Upper lobe of left lung (tissue), 6 donors: Measurements from ENCODE around the gene BTRC. TPM values are rescaled to one million over a fixed set of nuclear protein-coding genes. Genes with fewer than 3 reads are reported as not detected.

Source experiments
- ATAC-seq, 2 donors: fragments of 200-7000 bp; cut with Tn5 transposase; one replicate each; pipeline ENCODE4 v1.9.1; 2022; ENCODE audit warnings: mild to moderate bottlenecking in 2 of 2, moderate library complexity in 2 of 2; ENCODE audit not compliant: low FRiP score in 2 of 2
- DNase-seq, 2 donors: peaks; one replicate each; pipeline ENCODE4 v3.0.0-alpha.2; 2019 to 2020
- H3K27ac ChIP-seq, 4 donors: fragments of 200-600 bp; sonication (generic); one replicate each; pipeline ENCODE4 v1.5.1; 2016 to 2019
- H3K27me3 ChIP-seq, 4 donors: fragments of 200-600 bp; sonication (generic); one replicate each; pipeline ENCODE4 v1.5.1; 2017 to 2019
- H3K36me3 ChIP-seq, 4 donors: fragments of 200-600 bp; sonication (generic); one replicate each; pipeline ENCODE4 v1.5.1; 2016 to 2019
- H3K4me1 ChIP-seq, 4 donors: fragments of 200-600 bp; sonication (generic); one replicate each; pipeline ENCODE4 v1.5.1; 2018 to 2019
- H3K4me3 ChIP-seq, 4 donors: fragments of 200-600 bp; sonication (generic); one replicate each; pipeline ENCODE4 v1.5.1; 2017 to 2019; ENCODE audit warnings: mild to moderate bottlenecking in 2 of 4, moderate library complexity in 1 of 4
- H3K9me3 ChIP-seq, 4 donors: fragments of 200-600 bp; sonication (generic); one replicate each; pipeline ENCODE4 v1.5.1; 2018 to 2019
- CTCF ChIP-seq, 6 experiments: fragments of 450-650 bp in 4 of 6; fragments of 200-600 bp in 2 of 6; sonication (generic) in 2 of 6; IDR thresholded peaks; one replicate each; pipeline ENCODE4 v1.5.1; 2016 to 2019; ENCODE audit warnings: antibody characterized with exemption in 6 of 6
- EP300 ChIP-seq, 4 donors: sonication (generic); formaldehyde crosslinking; IDR thresholded peaks; one replicate each; pipeline ENCODE4 v1.5.1; 2017; ENCODE audit warnings: antibody characterized with exemption in 4 of 4, control low read depth in 2 of 4
- POLR2A ChIP-seq, 4 donors: fragments of 450-650 bp; IDR thresholded peaks; one replicate each; pipeline ENCODE4 v1.5.1; 2016 to 2017; ENCODE audit warnings: antibody characterized with exemption in 4 of 4, mild to moderate bottlenecking in 2 of 4
- POLR2AphosphoS5 ChIP-seq, 2 donors: sonication (generic); formaldehyde crosslinking; IDR thresholded peaks; one replicate each; pipeline ENCODE4 v1.5.1; 2017; ENCODE audit warnings: antibody characterized with exemption in 2 of 2
- WGBS, 2 donors: methylation state at CpG; one replicate each; pipeline ENCODE4 v1.1.5; 2017 to 2018; 5-methylcytosine and 5-hydroxymethylcytosine counted together
- total RNA-seq, 6 donors: library from RNA; depleted of rRNA in 4 of 6; stranded (reverse); fragments of >200 nt in 4 of 6; gene quantifications; one replicate each; pipeline versions ENCODE4 v1.1.0 to v1.2.1, GENCODE V29; 2016 to 2021
- donor health status: DM: no; HTN: no; CAD: no; lungs with moderate emphysema.
- donor health status: DM: no; HTN: yes; CAD: no; lungs with severe emphysema.

BTRC gene
- total RNA-seq, 6 donors from 2014 or later: 8.5 to 21.0 (median 11.6) TPM

GRCh38 chr10:101572126-101572525 is 218.2 kb downstream of the BTRC start:
- no peak overlapping the region for H3K27ac ChIP-seq
- no peak overlapping the region for H3K4me3 ChIP-seq
- H3K27me3 ChIP-seq: peaks cover 0 to 27% (median 8%) of the 10 kb centered on the region in 4 donors
- H3K9me3 ChIP-seq: peaks cover 0 to 7% (median 6%) of the 10 kb centered on the region in 4 donors
- ATAC-seq (no peak), DNase-seq (no peak)
- H3K36me3 ChIP-seq: no peaks in the 10 kb centered on the region
- peaks cover 12 to 20% (median 18%) of the 10 kb centered on the region in 4 donors for H3K4me1 ChIP-seq
- WGBS, 2 donors: 77 to 92% methylated on average over 7 of the region's 7 CpGs
- no peak for TF ChIP-seq EP300 (IDR thresholded peaks at IDR 0.05)
- no peak for TF ChIP-seq POLR2A (IDR thresholded peaks at IDR 0.05)
- no peak for TF ChIP-seq CTCF (IDR thresholded peaks at IDR 0.05)
- TF ChIP-seq POLR2AphosphoS5 (IDR thresholded peaks at IDR 0.05): no peak

- no peak overlapping the region for H3K27ac ChIP-seq
- DNase-seq: no peak
- peaks cover 0 to 7% (median 6%) of the 10 kb centered on the region in 4 donors for H3K9me3 ChIP-seq
- peaks cover 0 to 20% (median 8%) of the 10 kb centered on the region in 4 donors for H3K27me3 ChIP-seq
- no peak for TF ChIP-seq POLR2A (IDR thresholded peaks at IDR 0.05)
- no peak for TF ChIP-seq EP300 (IDR thresholded peaks at IDR 0.05)
- no peak for TF ChIP-seq CTCF (IDR thresholded peaks at IDR 0.05)
- no peak for TF ChIP-seq POLR2AphosphoS5 (IDR thresholded peaks at IDR 0.05)
- WGBS, 2 donors: 78 to 80% methylated on average over 2 of the region's 2 CpGs
- no peak overlapping the region for H3K4me3 ChIP-seq
- no peak for ATAC-seq
- peaks cover 12 to 20% (median 18%) of the 10 kb centered on the region in 4 donors for H3K4me1 ChIP-seq
- peaks cover 0 to 5% (median 2%) of the 10 kb centered on the region in 4 donors for H3K36me3 ChIP-seq
Observed at GRCh38 chr10:101572785-101573184, 218.8 kb downstream of the BTRC start.

GRCh38 chr10:101573885-101574753 is 220.2 kb downstream of the BTRC start:
- no peak for ATAC-seq
- no peak overlapping the region for H3K4me3 ChIP-seq
- TF ChIP-seq CTCF (IDR thresholded peaks at IDR 0.05): no peak
- no peak for TF ChIP-seq POLR2AphosphoS5 (IDR thresholded peaks at IDR 0.05)
- TF ChIP-seq EP300 (IDR thresholded peaks at IDR 0.05): no peak
- TF ChIP-seq POLR2A (IDR thresholded peaks at IDR 0.05): no peak
- DNase-seq: peak in 1 of 2 donors; percentile 61
- H3K27ac ChIP-seq: no peak overlapping the region
- H3K9me3 ChIP-seq: peaks cover 0 to 7% (median 6%) of the 10 kb centered on the region in 4 donors
- 89 to 91% methylated on average over 23 to 25 of the region's 25 CpGs for WGBS, 2 donors
- peaks cover 12 to 20% (median 18%) of the 10 kb centered on the region in 4 donors for H3K4me1 ChIP-seq
- H3K36me3 ChIP-seq: peaks cover 0 to 19% (median 11%) of the 10 kb centered on the region in 4 donors
- H3K27me3 ChIP-seq: peaks cover 0 to 10% (median 4%) of the 10 kb centered on the region in 4 donors

- 83 to 90% methylated on average over 2 to 3 of the region's 3 CpGs for WGBS, 2 donors
- Histone ChIP-seq H3K27me3 (peaks cover 0 to under 1% (median 0%) of the 10 kb centered on the region in 4 donors), H3K36me3 (peaks cover 0 to 28% (median 19%) of the 10 kb centered on the region in 4 donors), H3K9me3 (peaks cover 0 to 7% (median 6%) of the 10 kb centered on the region in 4 donors), H3K4me3 (no peak overlapping the region), H3K27ac (no peak overlapping the region), H3K4me1 (peaks cover 6 to 12% (median 10%) of the 10 kb centered on the region in 4 donors)
- no peak for DNase-seq
- TF ChIP-seq EP300 (IDR thresholded peaks at IDR 0.05) (no peak), POLR2AphosphoS5 (IDR thresholded peaks at IDR 0.05) (no peak), CTCF (IDR thresholded peaks at IDR 0.05) (no peak), POLR2A (IDR thresholded peaks at IDR 0.05) (no peak)
- no peak for ATAC-seq
Observed at GRCh38 chr10:101575091-101575490, 221.1 kb downstream of the BTRC start.
